ENCODE results near the gene NOL8. TPM values are rescaled to one million over a fixed set of nuclear protein-coding genes. Genes with fewer than 3 reads are reported as not detected.

The NOL8 gene
- total RNA-seq, result 10 to 100 TPM; 56.2 to 58.4 TPM

DNA sequence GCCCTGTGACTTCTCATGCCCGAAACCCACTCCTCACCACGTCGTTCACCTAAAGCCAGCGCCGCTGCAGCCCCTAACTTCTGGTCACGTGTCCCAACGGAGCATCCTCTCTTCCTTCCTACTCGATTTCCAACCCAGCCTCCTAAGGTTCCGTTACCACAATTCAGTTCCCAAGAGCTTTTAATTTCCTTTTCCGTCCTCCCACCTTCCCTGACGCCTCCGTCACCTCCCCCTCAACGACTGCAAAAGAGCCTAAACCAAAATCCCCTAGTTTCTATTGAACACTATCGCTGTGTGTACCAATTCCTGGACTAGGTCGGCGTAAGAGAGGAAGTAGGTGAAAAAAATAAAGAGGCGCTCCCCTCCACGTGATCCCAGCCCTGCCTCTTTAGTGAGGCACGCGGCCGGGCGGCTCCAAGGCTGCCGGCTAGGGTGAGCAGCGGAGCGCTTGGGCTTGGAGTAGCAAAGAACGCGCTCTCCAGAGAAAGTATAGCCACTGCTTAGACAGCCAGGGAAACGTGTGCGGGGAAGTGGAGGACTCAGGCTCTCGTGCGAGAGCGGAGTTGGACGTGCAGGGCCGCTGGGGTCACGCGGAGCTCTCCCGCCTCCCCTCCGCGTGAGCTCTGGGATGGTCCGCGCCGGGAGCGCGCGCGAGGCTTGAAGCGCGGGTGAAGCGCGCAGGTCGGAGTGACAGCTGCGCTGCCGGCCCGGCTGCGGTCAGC lies at the start of gene NOL8, which contains the start of gene CENPP:
NOL8 (minus strand) TSS at position 82 of the 722 bp plus-strand sequence. CDS start 1,189 bp downstream, outside the sequence.
CENPP (plus strand) TSS at position 685 of the 722 bp plus-strand sequence.

GRCh38 chr9:92293452-92294296 lies 31.5 kb downstream of the NOL8 start, which contains the start of gene IARS1:
TSS of gene IARS1 (minus strand) at chr9:92293697. CDS start at chr9:92289419, 4,278 bp downstream.

Small RNA genes within 50 kb of the gene (microRNA-seq; reads per million reads assigned to microRNA genes)
- gene MIR3651 (ENCODE audit: borderline microRNAs expressed, borderline replicate concordance), result 2.7 reads per million, percentile 12 among the genes with 10 or more reads in this experiment

Other genes starting within 250 kb of the NOL8 start
- 10 to 100 TPM; 43.8 to 51.9 TPM for gene SPTLC1, start 209.9 kb downstream of the NOL8 start, total RNA-seq
- gene IARS1, start 31.7 kb downstream of the NOL8 start, total RNA-seq, result 100 to 1,000 TPM; 113 to 115 TPM
- 10 to 100 TPM; 12.4 to 14.1 TPM for gene CENPP, start 603 bp upstream of the NOL8 start, total RNA-seq
- gene OGN, start 79.2 kb upstream of the NOL8 start, total RNA-seq, result not detected
- gene OMD, start 99.1 kb upstream of the NOL8 start, total RNA-seq, result not detected
- not detected for gene ASPN, start 157.2 kb upstream of the NOL8 start, total RNA-seq
- not detected for gene ECM2, start 210.6 kb upstream of the NOL8 start, total RNA-seq